Cardiac muscle cell (in vitro differentiated cells and primary cell): ENCODE results near the gene CHERP. TPM values are rescaled to one million over a fixed set of nuclear protein-coding genes. Genes with fewer than 3 reads are reported as not detected.

Experiments
- DNase-seq, 2 donors: peaks; one replicate each; pipeline versions ENCODE4 v3.0.0 to v3.0.0-alpha.2; 2010 to 2017; ENCODE audit warnings: low read depth in 1 of 2, low spot score in 1 of 2
- H3K27ac ChIP-seq: fragments of 200-600 bp; sonication (generic); 2 replicates; pipeline ENCODE4 v1.5.1; 2016
- H3K27me3 ChIP-seq: fragments of 200-600 bp; sonication (generic); 2 replicates; pipeline ENCODE4 v1.6.0; 2016; ENCODE audit warnings: control low read depth
- H3K36me3 ChIP-seq: fragments of 200-600 bp; sonication (generic); 2 replicates; pipeline ENCODE4 v1.5.1; 2016; ENCODE audit warnings: control low read depth
- H3K4me1 ChIP-seq: fragments of 200-600 bp; sonication (generic); 2 replicates; pipeline ENCODE4 v1.8.1; 2017; ENCODE audit warnings: low read depth, mild to moderate bottlenecking, mixed run types
- H3K4me3 ChIP-seq: fragments of 200-600 bp; sonication (generic); 2 replicates; pipeline ENCODE4 v1.5.1; 2016; ENCODE audit warnings: mild to moderate bottlenecking
- H3K9me3 ChIP-seq: fragments of 200-600 bp; sonication (generic); 2 replicates; pipeline ENCODE4 v1.5.1; 2017; ENCODE audit warnings: low read depth, mild to moderate bottlenecking, control low read depth
- polyA plus RNA-seq: library from polyadenylated mRNA; unstranded; fragments of >200 nt; fragmentation: Nextera tagmentation; extraction: Ambion mirVana; gene quantifications from 2 replicates; pipeline ENCODE4 v1.2.1, GENCODE V29; 2016
- total RNA-seq: library from RNA; depleted of rRNA; stranded (reverse); fragments of >200 nt; gene quantifications from 2 replicates; pipeline ENCODE4 v1.2.3, GENCODE V29; 2016
- TF ChIP-seq, protein P1 (sequence below): IDR thresholded peaks from 2 replicates; pipeline ENCODE4 v1.5.1; 2012; ENCODE audit warnings: low read depth, mild to moderate bottlenecking, low read length

The CHERP gene
- total and polyA plus RNA-seq, 2 experiments from 2014 or later: 27.2 to 60.0 TPM

DNA sequence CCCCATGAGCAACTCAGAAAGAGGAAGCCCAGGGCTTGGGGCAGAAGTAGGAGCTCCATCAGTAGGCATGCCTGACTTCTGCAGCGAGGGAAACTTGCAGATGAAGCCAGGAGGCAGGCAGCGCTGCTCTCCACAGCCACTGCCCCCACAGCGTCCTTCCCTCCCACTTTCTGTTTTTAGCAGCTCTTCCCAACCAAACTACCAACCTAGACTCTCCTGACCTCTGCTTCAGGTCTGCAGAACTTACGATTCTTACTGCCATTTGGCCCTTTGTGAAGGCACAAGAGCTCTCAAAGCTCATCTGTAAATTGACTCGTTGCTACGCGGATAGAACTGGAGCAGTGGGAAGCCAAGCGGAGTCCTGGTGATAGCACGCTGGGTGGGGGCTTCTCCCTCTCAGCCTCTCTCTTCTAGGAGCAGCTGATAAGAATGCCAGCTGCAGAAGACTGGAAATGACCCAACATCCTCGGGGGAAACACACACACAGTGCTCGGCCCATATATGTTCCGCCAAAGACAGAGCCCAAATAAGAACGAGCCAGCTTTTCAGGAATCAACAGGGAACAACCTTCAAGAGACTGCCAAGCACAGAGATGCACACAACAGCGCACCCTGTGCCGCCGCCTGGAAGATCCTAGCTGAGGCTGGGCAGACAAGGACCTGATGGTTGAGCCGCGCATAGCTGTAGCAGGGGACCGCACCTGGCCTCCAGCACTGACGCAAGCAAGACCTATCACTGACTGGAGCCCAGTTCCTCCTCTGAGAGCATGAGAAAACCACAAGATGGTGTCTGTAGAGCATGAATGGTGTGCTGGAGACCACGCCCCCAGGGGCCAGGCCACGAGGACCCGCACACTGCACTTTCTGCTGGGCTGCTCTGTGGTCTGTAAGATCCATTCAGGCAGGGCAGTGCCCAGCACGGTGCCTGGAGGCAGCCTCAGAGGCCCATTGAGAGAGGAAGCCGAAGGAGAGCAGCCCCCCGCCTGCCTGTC, 45.9 kb upstream of the CHERP start:
- Histone ChIP-seq H3K4me1 (peaks cover 70% of the 10 kb centered on the region), H3K9me3 (no peaks in the 10 kb centered on the region), H3K36me3 (no peaks in the 10 kb centered on the region), H3K27ac (peak overlapping the region; percentile 79), H3K4me3 (no peak overlapping the region), H3K27me3 (no peaks in the 10 kb centered on the region)
- peak; percentile 49 to 55 for DNase-seq
- TF ChIP-seq, protein P1, sequence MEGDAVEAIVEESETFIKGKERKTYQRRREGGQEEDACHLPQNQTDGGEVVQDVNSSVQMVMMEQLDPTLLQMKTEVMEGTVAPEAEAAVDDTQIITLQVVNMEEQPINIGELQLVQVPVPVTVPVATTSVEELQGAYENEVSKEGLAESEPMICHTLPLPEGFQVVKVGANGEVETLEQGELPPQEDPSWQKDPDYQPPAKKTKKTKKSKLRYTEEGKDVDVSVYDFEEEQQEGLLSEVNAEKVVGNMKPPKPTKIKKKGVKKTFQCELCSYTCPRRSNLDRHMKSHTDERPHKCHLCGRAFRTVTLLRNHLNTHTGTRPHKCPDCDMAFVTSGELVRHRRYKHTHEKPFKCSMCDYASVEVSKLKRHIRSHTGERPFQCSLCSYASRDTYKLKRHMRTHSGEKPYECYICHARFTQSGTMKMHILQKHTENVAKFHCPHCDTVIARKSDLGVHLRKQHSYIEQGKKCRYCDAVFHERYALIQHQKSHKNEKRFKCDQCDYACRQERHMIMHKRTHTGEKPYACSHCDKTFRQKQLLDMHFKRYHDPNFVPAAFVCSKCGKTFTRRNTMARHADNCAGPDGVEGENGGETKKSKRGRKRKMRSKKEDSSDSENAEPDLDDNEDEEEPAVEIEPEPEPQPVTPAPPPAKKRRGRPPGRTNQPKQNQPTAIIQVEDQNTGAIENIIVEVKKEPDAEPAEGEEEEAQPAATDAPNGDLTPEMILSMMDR: peak; percentile 11

DNA sequence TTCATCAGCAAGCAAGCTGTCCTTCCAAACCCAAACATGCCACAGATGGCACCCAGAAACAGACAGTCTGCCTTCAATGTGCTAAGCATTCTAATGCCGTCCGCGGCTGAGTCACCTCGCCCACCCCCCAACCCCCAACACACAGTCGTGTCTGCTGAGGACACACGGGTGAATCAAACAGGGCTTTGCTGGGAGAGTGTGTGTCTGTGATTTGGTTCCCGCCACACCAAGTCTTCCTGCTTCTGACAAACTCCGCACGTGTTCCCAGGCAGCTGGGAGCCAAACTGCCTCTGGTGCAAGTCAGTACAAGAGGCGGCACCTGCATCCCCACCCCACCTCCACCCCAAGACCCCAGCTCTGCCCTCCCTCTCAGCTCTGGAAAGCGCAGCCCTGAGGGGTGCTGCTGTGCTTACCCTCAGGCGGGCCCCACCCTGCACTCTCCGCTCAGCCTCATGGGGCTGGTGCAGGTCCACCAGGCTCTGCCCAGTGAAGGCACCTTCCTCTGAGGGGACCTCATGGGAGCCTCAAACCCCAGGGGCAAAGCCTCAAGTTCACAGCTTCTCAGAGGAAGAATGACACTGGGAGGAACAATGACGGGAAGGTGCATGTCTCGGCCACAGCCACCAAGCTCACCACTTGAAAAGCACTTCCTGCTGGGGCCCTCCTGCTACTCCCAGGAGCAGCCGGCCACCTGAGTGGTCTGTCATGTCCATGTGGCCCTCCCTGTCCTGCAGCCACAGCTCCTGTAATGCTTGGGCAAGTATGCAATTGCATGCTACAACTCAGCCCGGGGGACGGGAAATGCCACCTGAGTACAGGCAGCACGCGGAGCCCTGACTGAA, 45.0 kb upstream of the CHERP start:
- peaks cover 77% of the 10 kb centered on the region for H3K4me1 ChIP-seq
- peak in 1 of 2 donors; percentile 63 for DNase-seq
- H3K36me3 ChIP-seq: no peaks in the 10 kb centered on the region
- H3K27me3 ChIP-seq: no peaks in the 10 kb centered on the region
- peak overlapping the region; percentile 79 for H3K27ac ChIP-seq
- H3K9me3 ChIP-seq: no peaks in the 10 kb centered on the region
- TF ChIP-seq, protein P1: no peak
- no peak overlapping the region for H3K4me3 ChIP-seq

DNA sequence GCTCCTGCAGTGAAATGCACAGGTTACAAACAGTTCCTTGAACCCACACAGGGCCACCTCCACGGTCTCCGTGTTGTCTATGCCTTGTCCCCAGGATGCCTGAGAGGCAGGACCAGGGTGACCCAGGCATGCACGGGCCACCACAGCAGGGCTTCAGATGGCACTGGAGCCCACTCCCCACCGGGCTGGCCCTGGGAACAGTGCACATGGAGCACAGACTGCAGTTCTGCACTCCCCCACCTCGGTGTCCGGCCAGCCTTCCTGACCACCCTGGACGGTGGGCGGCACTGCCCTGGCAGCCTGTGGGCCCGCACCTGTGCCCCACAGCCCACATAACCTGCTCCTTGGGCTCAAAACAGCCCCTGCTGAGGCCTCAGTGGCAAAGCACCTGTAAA, 44.2 kb upstream of the CHERP start:
- TF ChIP-seq, protein P1: no peak
- no peak for DNase-seq
- peak overlapping the region; percentile 79 for H3K27ac ChIP-seq
- no peaks in the 10 kb centered on the region for H3K27me3 ChIP-seq
- H3K36me3 ChIP-seq: no peaks in the 10 kb centered on the region
- H3K4me1 ChIP-seq: peaks cover 77% of the 10 kb centered on the region
- no peak overlapping the region for H3K4me3 ChIP-seq
- no peaks in the 10 kb centered on the region for H3K9me3 ChIP-seq

GRCh38 chr19:16585808-16586476, 43.7 kb upstream of the CHERP start:
- Histone ChIP-seq H3K27ac (peak overlapping the region; percentile 79), H3K27me3 (no peaks in the 10 kb centered on the region), H3K4me1 (peaks cover 77% of the 10 kb centered on the region), H3K36me3 (no peaks in the 10 kb centered on the region), H3K9me3 (no peaks in the 10 kb centered on the region), H3K4me3 (no peak overlapping the region)
- TF ChIP-seq, protein P1: no peak
- DNase-seq: no peak
